Left forelimb (tissue), 1 donor: ENCODE measurements around the gene PRKAG2.

ENCODE experiments used
- DNase-seq: peaks from one replicate; pipeline ENCODE4 v3.0.0-alpha.2; 2018; ENCODE audit warnings: low spot score

Gene PRKAG2

DNA sequence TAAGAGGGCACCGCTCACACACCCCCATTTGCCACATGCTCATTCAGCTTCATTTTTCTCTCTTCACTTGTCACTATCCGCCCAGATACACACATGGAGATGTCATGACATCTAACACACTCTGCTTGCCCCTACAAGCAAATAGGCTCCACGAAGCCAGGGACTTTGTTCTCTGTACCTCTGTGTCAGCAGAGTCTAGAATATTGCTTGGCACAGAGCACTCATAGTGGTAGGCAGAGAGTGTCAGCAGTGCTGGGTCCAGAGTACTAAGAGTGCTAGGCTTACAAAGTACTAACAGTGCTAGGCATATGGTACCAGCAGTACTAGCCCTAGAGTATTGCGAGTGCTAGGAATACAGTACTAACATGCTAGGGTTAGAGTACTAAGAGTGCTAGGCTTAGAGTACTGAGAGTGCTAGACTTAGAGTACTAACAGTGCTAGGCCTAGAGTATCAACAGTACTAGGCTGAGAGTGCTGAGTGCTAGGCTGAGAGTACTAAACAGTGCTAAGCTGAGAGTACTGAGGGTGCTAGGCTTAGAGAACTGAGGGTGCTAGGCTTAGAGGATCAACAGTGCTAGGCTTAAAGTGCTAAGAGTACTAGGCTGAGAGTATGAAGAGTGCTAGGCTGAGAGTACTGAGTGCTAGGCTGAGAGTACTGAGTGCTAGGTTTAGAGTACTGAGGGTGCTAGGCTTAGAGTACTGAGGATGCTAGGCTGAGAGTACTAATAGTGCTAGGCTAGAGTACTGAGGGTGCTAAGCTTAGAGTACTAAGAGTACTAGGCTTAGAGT lies 166.1 kb downstream of the PRKAG2 start:
- no peak for DNase-seq

- DNase-seq, result no peak
Measured at GRCh38 chr7:151710121-151710640, 166.7 kb downstream of the PRKAG2 start.

GRCh38 chr7:151709141-151710038 lies 167.5 kb downstream of the PRKAG2 start:
- DNase-seq, result no peak

- DNase-seq, result no peak
Measured at GRCh38 chr7:151708610-151709009, 168.3 kb downstream of the PRKAG2 start.

- DNase-seq, result no peak
Measured at GRCh38 chr7:151707757-151708156, 169.2 kb downstream of the PRKAG2 start.

DNA sequence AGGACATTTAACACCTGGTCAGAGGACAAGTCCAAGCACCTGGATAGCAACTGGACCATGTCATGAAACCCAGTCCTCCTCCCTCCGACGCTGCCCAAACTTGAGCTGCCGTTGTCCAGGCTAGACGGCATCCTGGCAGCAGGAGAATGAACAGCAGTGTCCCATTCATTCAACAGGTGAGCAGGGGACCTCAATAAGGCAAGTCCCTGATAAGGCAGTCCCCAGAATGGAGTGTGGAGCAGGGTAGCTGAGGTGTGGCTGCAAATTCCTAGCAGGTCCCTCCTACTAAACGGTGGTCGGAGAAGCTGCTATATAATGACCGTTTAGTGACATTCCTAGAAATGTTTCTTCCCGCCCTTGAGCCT lies 169.8 kb downstream of the PRKAG2 start:
- DNase-seq, result no peak

DNA sequence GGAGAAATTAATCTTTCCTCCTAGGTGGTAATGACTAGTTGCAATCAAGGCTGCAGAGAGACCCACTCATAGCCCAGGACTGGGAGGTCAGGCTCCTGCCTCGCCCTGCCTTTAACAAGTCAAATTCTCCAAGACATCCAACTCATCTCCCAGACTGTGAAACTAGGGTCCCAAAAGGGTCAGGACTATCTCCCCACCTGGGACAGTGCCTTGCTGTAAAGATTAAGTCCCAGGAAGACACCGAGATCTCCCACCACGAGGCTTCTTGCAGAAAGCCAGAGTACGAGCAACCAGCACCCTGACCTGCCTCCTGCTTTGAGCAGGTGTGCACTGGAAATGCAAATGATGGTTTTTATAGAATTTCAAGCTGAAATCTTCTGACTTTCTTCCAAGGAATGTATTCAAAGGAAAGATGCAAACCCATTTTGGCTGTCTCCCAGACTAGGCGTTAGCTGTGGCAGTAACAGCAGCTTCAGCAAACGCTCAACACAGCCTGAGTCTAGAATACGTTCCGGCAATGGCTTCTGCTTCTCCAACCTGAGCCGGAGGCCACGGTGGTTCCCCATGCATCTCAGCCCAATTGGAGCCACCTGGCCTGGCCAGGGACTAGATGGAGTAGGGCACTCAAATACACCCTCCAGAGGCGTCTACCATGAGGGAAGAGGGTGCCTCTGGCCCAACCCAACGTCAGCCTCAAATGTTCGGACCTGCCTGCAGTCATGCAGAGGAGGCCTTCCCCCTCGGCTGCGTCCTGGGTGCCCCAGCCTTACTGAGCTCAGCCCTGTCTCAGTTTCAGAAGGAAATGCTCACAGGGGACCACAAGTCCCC lies 170.4 kb downstream of the PRKAG2 start:
- DNase-seq, result no peak

- no peak for DNase-seq
Measured at GRCh38 chr7:151705636-151706276, 171.2 kb downstream of the PRKAG2 start.

GRCh38 chr7:151704960-151705635 lies 171.8 kb downstream of the PRKAG2 start:
- no peak for DNase-seq

DNA sequence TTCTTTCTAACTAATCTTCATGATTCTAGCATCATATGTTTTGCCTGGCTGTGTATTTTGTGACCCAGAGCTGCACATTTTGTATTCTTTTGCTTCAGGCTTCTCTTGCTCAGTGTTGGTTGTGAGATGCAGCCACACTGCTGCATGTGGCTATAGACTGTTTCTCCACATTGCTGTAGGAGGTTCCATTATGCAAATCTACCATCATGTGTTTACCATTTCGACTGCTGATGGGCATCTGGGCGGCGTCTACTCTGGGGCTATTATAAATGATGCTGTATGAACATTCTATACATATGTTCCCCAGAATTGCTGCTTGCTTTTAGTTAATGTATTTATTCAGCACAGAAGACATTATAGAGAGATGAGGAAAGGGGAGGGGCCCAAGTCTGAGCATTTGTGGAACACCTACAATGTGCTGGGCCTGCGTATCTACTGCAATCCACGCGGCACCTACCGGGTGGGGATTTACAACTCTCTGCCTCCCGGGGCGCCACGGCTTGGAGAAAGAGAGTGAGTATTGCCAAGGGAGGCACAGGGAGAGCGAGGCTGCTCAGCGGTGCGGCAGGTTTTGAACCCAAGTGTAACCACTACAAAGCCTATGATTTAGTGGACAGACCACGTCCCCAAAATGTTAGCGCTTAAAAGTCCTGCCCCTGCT lies 172.5 kb downstream of the PRKAG2 start:
- no peak for DNase-seq

DNA sequence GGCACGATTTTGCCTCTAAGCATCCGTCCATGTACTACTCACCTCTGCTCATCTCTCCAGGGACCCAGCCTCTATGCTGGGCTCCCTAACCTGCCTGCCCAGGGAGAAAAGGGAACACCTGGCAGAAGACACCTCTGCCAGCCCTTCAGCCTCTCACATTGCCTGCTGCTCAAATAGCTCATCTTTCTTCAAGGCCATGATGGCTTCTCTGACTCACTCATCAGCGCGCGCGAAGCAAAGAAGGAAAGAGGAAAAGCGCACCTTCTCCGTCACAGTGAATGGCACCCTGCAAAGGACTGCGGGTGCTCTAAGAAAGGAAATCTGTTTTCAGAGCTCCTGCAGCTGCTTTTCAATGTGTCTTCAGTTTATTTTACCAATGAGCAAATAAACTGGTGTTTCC lies 174.0 kb downstream of the PRKAG2 start:
- DNase-seq, result no peak

DNA sequence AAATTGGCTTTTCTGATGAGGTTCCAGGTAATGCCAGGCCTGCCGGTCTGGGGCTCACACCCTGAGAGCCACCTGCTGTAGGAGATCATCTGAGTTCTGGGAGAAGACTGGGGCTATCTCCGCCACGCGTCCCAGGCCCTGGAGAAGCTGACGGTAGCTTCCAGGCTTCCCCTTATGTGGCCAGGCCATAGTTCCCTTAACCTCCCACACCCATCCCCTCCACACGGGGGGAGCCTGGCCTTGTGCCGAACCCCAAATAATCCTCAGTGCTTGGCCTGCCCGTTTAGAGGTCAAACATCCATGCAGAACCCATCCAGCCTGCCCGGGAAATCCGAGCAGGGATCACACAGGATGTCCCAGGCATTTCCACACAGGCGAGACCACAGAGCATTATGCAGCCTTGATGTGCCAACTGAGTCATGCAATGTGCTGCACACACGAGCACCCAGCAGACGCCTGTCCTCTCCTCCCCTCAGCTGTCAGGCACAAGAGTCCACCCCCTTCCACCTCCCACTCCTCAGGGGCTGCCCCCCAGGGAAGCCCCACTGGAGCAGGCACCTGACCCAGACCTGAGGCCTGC lies 176.2 kb downstream of the PRKAG2 start:
- no peak for DNase-seq

DNA sequence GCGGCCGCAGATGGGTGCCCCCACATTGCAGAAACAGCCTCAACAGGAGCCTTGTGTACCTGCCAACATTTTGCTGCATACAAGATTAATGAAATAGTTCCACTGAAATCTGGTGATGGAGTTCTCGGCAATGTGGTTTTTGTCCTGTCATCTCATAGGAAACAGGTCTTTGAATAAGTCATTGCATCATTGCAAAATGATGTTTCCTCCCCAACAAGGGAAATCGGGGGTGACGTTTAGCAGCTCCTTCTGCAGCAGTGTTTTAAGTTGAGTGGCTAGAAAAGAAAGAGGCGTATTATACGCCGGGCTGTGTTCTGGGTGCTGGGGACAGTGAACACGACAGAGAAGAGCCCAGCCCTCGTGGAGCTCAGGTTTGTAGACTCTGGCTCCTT lies 177.0 kb downstream of the PRKAG2 start:
- DNase-seq, result no peak

DNA sequence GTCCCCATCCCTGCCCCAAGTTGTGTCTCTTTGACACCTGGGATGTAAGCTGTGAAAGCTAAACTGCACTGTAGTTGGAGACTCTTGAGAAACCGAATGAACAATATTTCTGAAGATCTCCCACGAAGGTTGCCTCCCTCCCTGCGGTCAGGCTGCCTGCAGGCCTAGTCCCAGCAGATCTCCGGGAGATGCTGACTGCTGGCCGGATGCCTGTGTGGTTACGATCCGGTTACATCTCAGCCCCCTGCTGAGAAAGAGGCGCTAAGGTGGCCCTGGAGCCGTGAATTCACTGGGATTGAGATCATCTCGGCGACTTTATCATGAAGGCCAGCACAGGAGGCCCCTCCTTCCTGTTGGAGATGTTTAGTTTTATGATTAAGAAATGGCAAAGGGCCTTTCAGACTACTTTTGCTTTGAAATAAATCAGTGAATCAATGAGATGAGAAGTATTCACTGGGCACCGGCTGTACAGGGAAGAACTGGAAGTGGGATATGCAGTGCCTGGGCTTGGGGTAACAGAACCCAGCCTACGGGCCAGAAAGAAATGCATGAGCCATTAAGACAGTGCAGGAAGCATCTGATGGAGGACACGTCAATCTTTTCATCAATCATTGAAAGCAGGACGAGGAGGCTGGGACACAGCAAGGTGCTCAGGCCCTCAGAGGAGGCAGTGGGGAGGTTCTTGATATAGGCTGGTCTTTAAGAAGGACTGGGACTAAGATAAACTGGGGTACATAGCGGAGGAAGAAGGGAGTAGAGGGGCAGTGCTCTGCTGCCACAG lies 177.6 kb downstream of the PRKAG2 start:
- no peak for DNase-seq

- DNase-seq, result no peak
Measured at GRCh38 chr7:151697942-151698341, 179.0 kb downstream of the PRKAG2 start.

GRCh38 chr7:151697515-151697895 lies 179.4 kb downstream of the PRKAG2 start:
- DNase-seq, result no peak

- no peak for DNase-seq
Measured at GRCh38 chr7:151696721-151697514, 180.0 kb downstream of the PRKAG2 start.

- no peak for DNase-seq
Measured at GRCh38 chr7:151695951-151696541, 180.9 kb downstream of the PRKAG2 start.
